ENCODE data around the gene ZSWIM5. TPM values are rescaled to one million over a fixed set of nuclear protein-coding genes. Genes with fewer than 3 reads are reported as not detected.

Gene ZSWIM5
- total and polyA plus RNA-seq, 2 donors (not counting 1 experiment from before 2014, with no cell fraction given), result 0.36 to 1.7 TPM

GRCh38 chr1:45032837-45033236, 173.6 kb downstream of the ZSWIM5 start:
- DNase-seq (no peak), ATAC-seq (ENCODE audit: low read depth) (no peak)
- TF ChIP-seq EZH2 (IDR thresholded peaks at IDR 0.05; ENCODE audit: borderline replicate concordance, insufficient read depth, low read depth, low read length, poor library complexity, severe bottlenecking), result no peak
- TF ChIP-seq CTCF (IDR thresholded peaks at IDR 0.05), result no peak
- H3K9me3 Mint-ChIP-seq (ENCODE audit: insufficient read depth), result no peaks in the 10 kb centered on the region
- H3K9me3 ChIP-seq (ENCODE audit: control extremely low read depth in 1 of 3, control insufficient read depth in 2 of 3, insufficient read depth in 1 of 3, low read length in 2 of 3), result no peaks in the 10 kb centered on the region
- intact Hi-C loops (cut with micrococcal nuclease), result no loop called here
- no CpG with 5 or more reads among the region's 2 CpGs for WGBS (ENCODE audit: insufficient coverage)
- H3K4me3 Mint-ChIP-seq, result no peak overlapping the region
- H3K79me2 ChIP-seq (ENCODE audit: control insufficient read depth, insufficient read depth, low read length), result no peaks in the 10 kb centered on the region
- CTCF ChIA-PET, result interaction anchor here (0.8 to 2.7 kb wide), 3 partner anchors 14 to 20 kb away, joined by 4 to 10 read pairs (median 6); no protein-coding TSS in a partner anchor
- no peak overlapping the region for H3K27ac ChIP-seq (ENCODE audit: low read length in 2 of 2)
- H3K9ac ChIP-seq (ENCODE audit: low read length), result no peak overlapping the region
- no peaks in the 10 kb centered on the region for H4K20me1 ChIP-seq (ENCODE audit: control insufficient read depth, insufficient read depth, low read length, poor library complexity, severe bottlenecking)
- H3K27me3 ChIP-seq (replicated peaks in 1 of 4; ENCODE audit: control extremely low read depth in 1 of 4, control insufficient read depth in 3 of 4, insufficient read depth in 4 of 4, low read length in 3 of 4), result no peaks in the 10 kb centered on the region
- no peak overlapping the region for H3K27ac Mint-ChIP-seq
- no peak overlapping the region for H2AFZ ChIP-seq (ENCODE audit: insufficient read depth, low read depth, low read length, poor library complexity, severe bottlenecking)
- H3K4me1 Mint-ChIP-seq, result peaks cover 12% of the 10 kb centered on the region
- H3K4me2 ChIP-seq (replicated peaks; ENCODE audit: low read depth, low read length, poor library complexity, severe bottlenecking), result no peak overlapping the region
- POLR2A ChIA-PET, result no interaction called here
- no peaks in the 10 kb centered on the region for H3K27me3 Mint-ChIP-seq
- peaks cover 11% of the 10 kb centered on the region in 2 donors for H3K4me1 ChIP-seq (ENCODE audit: control insufficient read depth in 2 of 2, insufficient read depth in 2 of 2, low read length in 2 of 2)
- no peaks in the 10 kb centered on the region for H3K36me3 ChIP-seq (replicated peaks in 1 of 2; ENCODE audit: control extremely low read depth in 1 of 2, control insufficient read depth in 1 of 2, extremely low read depth in 1 of 2, insufficient read depth in 2 of 2, low read length in 1 of 2)
- H3K4me3 ChIP-seq (ENCODE audit: control extremely low read depth in 1 of 5, extremely low read depth in 1 of 5, insufficient read depth in 1 of 5, low read depth in 2 of 5, low read length in 4 of 5), result no peak overlapping the region

GRCh38 chr1:45026446-45026845, 180.0 kb downstream of the ZSWIM5 start:
- Histone ChIP-seq H3K9ac (ENCODE audit: low read length) (no peak overlapping the region), H3K4me1 (ENCODE audit: control insufficient read depth in 2 of 2, insufficient read depth in 2 of 2, low read length in 2 of 2) (no peaks in the 10 kb centered on the region), H3K4me3 (ENCODE audit: control extremely low read depth in 1 of 5, extremely low read depth in 1 of 5, insufficient read depth in 1 of 5, low read depth in 2 of 5, low read length in 4 of 5) (no peak overlapping the region), H3K27ac (ENCODE audit: low read length in 2 of 2) (no peak overlapping the region), H2AFZ (ENCODE audit: insufficient read depth, low read depth, low read length, poor library complexity, severe bottlenecking) (no peak overlapping the region), H3K27me3 (replicated peaks in 1 of 4; ENCODE audit: control extremely low read depth in 1 of 4, control insufficient read depth in 3 of 4, insufficient read depth in 4 of 4, low read length in 3 of 4) (no peaks in the 10 kb centered on the region), H3K4me2 (replicated peaks; ENCODE audit: low read depth, low read length, poor library complexity, severe bottlenecking) (no peak overlapping the region), H3K79me2 (ENCODE audit: control insufficient read depth, insufficient read depth, low read length) (no peaks in the 10 kb centered on the region), H3K36me3 (replicated peaks in 1 of 2; ENCODE audit: control extremely low read depth in 1 of 2, control insufficient read depth in 1 of 2, extremely low read depth in 1 of 2, insufficient read depth in 2 of 2, low read length in 1 of 2) (no peaks in the 10 kb centered on the region), H4K20me1 (ENCODE audit: control insufficient read depth, insufficient read depth, low read length, poor library complexity, severe bottlenecking) (no peaks in the 10 kb centered on the region), H3K9me3 (ENCODE audit: control extremely low read depth in 1 of 3, control insufficient read depth in 2 of 3, insufficient read depth in 1 of 3, low read length in 2 of 3) (no peaks in the 10 kb centered on the region)
- DNase-seq, result no peak
- no peak for ATAC-seq (ENCODE audit: low read depth)
- no peak for TF ChIP-seq EZH2 (IDR thresholded peaks at IDR 0.05; ENCODE audit: borderline replicate concordance, insufficient read depth, low read depth, low read length, poor library complexity, severe bottlenecking)
- TF ChIP-seq CTCF (IDR thresholded peaks at IDR 0.05), result no peak
- Mint-ChIP-seq H3K27ac (no peak overlapping the region), H3K9me3 (ENCODE audit: insufficient read depth) (no peaks in the 10 kb centered on the region), H3K4me1 (no peaks in the 10 kb centered on the region), H3K4me3 (no peak overlapping the region), H3K27me3 (no peaks in the 10 kb centered on the region)
- no CpG with 5 or more reads among the region's 1 CpG for WGBS (ENCODE audit: insufficient coverage)
- CTCF ChIA-PET, result interaction anchor here (1.0 kb wide), 1 partner anchor 273 kb away, joined by 3 read pairs; no protein-coding TSS in a partner anchor
- POLR2A ChIA-PET, result no interaction called here
- intact Hi-C loops (cut with micrococcal nuclease), result no loop called here
